CD4-positive, alpha-beta T cell treated with Interleukin-15 for 1 hour (primary cell): Measurements from ENCODE around the gene PSMD3.

Experiments used
- DNase-seq: peaks from one replicate; pipeline ENCODE4 v3.0.0-alpha.2; 2020

Gene PSMD3

DNA sequence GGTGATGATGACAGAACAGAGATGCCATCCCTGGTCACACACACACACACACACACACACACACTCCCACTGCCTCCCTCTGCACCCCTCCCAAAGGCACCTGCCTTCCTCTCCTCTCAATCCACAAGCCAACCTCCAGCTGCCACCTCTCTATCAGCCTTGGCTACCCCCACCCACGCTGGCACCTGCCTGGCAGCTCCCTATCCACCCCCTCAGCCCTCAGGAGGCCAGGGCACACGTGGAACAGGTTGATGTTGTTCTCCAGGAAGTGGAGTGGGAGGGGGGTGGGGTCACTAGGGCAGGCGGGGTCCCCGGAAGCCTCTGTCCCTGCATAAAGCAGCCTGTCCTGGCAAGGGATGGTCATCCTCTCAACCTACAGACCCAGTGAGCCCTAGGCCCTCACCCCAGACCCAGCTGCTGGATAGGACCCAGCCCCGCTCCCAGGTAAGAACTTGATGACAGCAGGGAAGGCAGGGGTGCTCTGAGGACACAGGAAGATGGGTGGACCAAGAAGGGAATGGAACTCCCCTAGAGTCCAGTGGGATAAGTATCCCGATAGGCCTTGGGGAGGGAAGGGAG is 17.9 kb upstream of the PSMD3 start, which contains the start of gene GSDMA:
Gene GSDMA, plus strand, starts transcription at position 363 of the 579 bp plus-strand sequence. CDS start 2,684 bp downstream, outside the sequence.
- no peak for DNase-seq

DNA sequence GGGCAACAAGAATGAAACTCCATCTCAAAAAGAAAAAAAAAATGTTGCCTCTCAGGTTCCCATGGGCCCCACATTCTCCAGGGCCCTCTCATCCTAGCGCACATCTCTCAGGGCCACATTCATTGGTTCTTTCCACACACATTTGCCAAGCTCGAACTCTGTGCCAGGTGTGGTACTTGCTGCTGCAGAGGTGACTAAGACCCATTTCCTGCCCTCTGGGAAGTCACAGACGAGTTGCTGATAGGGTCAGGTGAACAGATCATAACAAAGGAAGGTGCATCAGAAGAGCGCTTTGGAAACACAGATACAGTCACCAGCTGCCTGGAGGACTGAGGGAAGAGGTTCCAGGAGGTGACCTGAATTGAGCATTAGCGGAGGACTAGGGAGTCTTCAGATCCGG is 16.8 kb upstream of the PSMD3 start:
- DNase-seq: no peak

DNA sequence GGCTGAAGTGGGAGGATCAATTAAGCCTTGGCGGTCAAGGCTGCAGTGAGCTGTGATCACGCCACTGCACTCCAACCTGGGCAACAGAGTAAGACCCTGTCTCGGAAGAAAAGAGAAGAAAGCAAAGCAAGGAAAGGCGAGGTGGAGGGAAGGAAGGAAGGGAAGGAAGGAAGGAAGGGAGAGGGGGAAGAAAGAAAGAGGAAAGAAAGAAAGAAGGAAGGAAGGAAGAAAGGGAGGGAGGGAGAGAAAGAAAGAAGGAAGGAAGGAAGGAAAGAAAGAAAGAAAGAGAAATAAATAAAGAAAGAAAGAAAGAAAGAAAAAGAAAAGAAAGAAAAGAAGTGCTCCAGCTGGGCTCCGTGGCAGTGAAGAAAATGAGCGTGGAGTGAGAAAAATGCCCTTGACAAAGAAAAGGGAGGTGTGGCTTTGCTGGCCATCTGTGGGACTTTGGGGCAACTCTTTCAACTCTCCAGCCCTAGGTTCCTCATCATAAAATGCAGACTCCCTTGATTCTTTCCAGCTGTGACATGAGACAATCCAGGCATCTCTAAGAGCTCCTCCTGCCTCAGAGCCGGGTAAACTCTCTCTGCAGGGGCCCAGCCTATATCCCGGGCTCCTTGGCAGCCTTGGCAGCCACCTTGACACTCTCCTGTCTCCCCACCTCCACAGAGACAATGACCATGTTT is 15.4 kb upstream of the PSMD3 start:
- DNase-seq: no peak

DNA sequence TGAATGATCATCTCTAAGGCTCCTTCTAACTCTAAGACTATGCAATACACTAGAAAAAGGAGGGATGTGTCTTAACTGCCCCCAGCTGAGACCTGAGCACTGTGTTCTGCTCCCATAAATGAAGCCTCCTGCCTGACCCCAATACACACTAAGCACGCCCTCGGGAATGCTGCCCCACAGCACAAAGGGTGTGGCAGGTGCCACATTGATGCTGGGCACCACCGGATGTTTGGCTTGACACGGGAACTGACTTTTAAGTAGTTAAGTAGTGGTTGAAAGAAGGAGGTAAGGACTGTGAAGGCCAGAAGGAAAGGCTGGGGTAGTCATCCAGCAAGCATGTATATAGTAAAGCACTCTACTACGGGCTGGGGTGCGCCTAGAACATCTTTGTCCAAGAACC is 13.8 kb upstream of the PSMD3 start:
- DNase-seq: no peak

DNA sequence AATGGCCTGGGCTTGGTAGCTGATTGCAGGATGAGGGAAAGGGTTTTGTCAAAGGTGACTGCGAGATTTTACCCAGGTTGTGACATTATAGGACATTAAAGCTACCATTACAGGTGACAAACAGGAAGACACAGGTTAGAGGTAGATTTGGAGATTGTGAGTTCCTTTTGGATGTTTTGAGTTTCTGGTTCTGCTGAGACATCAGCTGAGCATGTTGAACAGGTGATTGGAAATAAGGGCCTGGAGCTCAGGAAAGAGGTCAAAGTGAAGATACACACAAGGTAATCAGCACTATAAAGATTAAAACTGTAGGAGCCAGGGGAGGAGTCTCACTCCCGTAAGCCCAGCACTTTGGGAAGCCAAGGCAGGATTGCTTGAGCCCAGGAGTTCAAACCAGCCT is 11.8 kb upstream of the PSMD3 start:
- DNase-seq: no peak

DNA sequence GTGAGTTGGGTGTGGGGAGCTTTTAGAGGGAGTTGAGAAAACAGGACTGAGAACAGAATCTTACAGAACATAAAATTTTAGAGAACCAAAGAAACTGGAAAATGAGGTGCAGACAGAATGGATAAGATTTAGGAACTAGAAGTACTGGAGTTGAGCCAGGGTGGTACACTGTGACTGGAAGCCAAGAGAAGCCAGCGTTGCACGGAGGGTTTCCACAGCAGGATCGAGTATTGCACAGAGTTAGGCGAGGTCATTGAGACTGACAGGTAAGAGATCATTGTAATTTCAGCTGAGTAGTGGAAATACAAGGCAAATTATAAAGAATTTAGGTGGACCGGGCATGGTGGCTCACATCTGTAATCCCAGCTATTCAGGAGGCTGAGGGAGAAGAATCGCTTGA is 11.2 kb upstream of the PSMD3 start:
- no peak for DNase-seq

DNA sequence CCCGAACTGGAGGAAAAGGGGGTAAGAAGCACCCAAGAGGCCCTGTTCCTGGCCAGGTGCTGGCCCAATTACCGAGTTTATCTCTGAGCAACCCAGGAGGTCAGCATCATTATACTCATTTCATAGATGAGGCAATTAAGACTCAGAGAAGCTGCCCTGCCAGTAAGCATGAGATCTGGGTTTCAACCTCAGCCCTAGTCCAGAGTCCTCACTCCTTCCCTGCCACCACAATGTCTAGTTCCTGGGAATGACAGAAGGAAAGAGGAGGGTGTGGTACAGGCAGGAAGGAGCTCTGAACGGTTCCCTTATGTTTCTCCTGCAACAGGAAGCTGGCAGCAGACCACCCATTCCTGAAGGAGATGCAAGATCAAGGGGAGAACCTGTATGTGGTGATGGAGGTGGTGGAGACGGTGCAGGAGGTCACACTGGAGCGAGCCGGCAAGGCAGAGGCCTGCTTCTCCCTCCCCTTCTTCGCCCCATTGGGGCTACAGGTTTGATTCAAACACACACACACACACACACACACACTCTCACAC is 10.4 kb upstream of the PSMD3 start:
- no peak for DNase-seq

DNA sequence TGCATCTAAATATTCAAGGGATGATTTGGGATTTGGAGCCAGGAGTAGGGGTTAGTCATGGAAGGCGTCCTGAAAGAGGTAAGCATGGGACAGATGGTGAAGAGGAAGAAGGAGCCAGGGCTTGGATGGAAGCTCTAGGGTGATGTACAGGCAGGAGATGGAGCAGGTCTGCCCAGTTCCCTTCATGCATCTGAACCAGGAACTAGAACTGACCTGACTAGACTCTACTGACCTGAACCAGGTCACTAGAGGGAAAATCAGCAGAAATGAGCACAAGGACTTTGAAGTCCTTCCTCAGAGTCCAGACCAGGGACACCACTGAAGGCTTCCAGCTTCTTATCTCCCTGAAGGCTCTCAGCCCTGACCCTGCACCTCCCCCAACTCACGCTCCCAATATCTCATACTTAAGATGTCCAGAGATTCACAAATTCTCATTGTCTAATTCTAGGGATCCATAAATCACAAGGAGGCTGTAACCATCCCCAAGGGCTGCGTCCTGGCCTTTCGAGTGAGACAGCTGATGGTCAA is 9.5 kb upstream of the PSMD3 start:
- DNase-seq: no peak

DNA sequence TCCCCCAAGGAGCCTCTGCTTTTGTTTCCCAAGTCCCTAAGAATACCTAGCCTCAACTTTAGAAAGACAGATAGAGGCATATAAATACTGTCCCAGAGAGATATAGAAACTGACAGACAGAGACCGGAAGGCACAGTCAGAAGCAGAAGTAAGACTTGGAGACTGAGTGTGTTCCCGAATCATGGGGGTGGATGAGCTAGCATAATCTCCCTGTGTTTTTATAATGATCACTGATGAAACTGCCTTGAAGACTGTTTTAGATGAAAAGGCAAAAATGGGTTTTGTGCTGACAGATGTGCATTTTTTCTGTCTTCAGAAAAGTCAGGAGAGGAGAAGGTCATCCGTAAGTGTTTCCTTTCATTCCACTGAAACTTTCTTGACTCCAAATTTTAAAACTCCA is 8.3 kb upstream of the PSMD3 start:
- no peak for DNase-seq

DNA sequence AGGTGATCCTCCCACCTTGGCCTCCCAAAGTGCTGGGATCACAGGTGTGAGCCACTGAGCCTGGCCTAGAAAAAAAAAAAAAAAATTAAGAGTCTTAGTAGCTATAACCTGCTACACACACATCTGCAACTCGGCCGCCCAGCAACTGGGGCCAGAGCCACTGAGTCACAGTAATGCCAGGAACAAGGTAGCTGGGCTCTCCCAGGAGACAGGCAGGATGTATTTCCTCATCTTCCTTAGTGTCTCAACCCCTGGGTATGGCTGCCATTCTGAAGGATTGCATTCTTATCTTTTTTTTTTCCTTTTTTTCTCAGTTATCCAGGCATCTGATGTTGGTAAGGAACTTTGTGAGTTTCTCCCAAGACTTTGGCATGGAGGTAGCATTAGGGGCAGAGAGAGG is 7.1 kb upstream of the PSMD3 start:
- DNase-seq: no peak

DNA sequence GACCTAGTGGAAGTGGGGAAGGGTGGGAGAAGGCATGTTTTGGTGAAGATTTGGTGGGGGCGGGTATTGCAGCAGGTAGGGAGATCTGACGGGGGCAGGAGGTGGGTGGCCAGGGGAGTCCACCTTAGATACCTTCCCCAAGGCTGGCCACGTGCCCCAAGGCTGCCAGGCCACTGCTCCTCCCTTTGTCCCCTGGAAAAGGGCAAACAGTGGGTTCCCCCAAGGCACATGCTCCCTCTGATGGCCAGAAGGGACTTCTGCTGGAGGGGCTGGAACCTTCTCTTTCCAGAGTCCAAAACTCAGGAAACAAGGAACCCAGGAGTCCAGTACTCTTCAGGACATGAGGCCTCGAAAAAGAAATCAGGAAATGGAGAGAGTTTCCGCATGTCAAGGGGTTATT is 6.2 kb upstream of the PSMD3 start:
- no peak for DNase-seq

DNA sequence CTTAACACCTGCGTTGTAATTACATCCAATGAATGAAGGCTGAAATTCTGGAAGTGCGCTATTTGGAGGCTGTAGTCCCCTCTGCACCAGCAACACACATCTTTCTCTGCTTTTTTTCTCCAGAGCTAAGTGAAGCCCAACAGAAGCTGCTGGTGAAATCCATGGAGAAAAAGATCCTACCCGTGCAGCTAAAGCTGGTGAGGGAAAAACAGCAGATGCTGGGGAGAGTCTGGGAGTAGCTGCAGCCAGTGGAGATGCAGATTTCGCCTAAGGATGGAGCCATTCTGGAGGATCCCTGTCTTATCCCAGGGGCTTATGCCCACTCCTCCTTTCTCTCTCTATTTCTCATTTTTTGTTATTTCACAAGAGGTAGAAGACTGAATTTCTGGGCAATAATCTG is 4.8 kb upstream of the PSMD3 start:
- DNase-seq: no peak

DNA sequence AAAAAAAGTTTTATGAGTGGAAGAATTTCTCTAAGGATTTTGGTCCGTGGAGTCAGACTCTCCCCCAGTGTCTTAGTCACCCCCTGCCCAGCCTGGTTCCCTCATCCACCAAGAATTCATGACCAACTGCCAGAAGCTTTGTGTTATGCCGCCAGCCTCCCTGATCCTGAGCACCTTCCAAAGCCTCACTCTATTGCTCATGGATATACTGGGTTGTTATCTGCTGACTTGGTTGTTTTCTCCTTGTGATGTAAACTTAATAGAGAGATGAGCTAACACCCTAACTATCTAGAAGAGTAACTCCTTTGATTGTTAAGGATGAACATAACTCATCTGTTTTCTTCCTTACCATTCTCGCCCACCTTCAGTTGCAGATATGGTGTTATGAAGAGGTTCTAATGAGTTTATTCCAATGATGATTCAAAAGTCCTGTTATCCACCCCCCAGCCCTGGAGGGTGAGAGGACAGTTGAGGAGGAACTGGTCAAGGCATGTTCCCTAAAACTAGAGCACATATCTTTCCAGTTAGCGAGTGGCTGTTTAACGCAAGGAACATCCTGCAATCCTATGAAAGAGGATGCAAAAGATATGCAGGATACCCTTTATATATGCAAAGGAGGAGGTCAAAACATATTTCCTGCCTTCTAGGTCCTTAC is 1.5 kb upstream of the PSMD3 start:
- DNase-seq: no peak

DNA sequence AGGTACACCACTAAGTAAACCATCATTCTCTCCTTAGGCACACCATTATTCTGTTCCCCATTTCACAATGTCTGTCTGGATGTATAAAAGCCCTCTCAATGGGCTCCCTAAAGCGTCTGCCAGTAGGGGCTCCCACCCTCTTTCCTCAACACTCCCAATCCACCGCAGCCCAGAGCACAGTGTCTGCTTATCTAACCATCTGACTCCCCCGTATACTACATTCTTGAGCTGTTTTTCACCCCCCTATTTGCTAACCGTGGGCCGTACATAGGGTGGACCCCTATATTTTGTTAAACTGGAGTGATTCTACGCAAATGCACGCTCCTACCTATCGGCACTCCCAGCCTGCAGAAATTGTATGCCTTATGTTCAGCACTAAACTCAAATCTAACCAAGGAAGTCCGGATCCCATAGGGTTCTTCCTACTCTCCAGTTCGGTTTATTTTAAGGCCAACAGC is 685 bp upstream of the PSMD3 start:
- peak; percentile 19 for DNase-seq

DNA sequence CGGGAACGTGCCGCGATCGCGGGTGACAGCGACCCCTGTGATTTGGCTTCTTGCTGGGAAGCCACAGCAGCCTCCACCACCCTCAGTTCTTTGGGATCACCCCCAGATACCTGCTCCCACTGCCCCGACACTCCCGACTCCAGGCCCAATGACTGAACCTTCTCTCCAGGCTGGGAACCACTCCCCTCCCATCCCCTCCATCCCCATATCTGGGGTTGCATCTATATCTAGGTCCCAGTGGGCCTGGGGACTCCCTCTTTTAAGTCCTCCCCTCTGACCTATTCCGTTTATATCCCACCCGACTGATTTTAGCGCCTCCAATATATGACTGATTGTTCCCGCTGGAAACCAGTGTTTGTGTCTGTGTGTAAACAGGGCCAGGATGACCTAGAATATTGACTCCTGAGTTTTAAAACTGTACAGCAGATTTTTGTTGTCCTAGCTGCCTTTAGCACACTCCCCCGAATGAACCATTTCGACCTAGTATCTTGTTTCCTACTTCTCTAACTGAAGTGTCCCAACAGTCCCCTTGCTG is 667 bp downstream of the PSMD3 start:
- no peak for DNase-seq

DNA sequence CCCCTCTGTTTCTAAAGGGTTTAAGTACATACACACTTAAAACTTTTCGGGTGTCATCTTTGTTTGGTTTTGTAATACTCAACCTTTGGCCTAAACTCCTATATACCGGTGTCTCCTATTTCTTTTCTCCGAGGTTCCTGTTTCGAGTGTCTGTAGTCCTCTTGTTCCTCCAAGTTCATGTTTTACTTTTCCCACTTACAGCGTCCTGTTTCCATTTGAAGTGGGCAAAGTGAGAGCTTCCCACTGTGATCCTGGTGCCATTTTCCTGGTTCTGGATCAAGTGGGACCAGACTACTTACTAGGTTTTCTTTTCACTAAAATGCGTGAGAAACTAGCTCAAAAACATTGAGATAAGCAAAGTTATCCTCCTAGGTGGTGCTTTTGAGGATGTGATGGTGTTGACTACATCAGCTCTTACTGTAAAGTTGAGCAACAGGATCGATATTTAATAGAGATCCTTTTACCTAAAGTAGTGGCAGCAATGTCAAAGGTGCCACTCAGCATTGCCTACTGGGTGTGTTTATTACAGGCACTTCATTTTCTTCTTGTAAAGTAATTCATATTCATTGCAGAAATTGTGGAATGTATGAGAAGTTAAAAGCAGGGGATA is 1.3 kb downstream of the PSMD3 start:
- no peak for DNase-seq

DNA sequence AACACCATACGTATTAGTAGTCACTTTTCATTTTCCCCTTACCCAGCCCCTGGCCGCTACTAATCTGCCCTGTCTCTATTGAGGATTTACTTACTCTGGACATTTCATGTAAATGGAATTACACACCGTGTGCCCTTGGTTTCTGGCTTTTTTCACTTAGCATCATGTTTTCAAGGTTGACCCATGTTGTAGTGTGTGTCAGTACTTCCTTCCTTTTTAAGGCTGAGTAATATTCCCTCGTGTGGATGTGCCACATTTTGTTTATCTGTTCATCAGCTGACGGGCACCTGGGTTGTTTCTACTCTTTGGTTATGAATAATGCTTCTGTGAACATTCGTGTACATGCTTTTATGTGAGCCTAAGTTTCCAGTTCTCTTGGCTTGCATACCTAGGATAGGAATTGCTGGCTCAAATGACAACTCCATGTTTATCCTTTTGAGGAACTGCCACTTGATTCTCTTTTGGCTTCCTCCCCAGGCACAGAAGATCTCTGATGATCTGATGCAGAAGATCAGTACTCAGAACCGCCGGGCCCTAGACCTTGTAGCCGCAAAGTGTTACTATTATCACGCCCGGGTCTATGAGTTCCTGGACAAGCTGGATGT is 7.7 kb downstream of the PSMD3 start:
- no peak for DNase-seq

DNA sequence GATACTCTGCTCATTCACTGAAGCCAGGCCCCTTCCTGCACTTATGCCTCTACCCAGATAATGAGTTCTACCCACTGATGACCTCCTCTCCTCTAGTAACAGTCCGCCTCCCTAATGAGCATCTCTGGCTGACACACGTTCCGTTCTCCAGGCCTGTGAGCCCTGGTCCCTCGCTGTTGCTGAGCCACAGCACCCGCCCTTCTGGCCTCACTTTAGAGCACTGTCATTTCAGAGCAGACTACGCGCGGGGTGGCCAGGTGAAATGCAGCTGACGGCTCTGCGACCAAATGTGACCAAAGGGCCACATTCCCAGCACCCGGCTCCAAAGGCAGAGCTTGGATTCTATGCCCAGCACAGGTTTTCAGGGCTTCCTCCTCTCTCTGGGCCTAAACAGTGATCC is 13.8 kb downstream of the PSMD3 start:
- DNase-seq: no peak

DNA sequence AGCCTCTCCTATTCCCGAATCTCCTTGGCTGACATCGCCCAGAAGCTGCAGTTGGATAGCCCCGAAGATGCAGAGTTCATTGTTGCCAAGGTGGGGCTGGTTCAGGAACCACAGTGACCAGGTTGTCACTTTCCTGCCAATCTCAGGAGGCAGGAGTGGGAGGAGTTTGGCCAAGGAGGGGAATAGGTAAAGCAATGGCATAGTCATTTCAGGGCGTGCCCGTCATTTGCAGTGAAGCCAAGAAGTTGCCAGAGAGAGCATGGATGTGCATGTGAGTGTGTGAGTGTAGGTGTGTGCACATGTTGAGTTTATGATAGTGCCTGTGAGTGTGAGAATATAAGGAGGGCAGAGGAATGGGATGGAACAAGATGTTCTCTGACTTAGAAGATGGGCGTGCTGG is 14.8 kb downstream of the PSMD3 start:
- no peak for DNase-seq

DNA sequence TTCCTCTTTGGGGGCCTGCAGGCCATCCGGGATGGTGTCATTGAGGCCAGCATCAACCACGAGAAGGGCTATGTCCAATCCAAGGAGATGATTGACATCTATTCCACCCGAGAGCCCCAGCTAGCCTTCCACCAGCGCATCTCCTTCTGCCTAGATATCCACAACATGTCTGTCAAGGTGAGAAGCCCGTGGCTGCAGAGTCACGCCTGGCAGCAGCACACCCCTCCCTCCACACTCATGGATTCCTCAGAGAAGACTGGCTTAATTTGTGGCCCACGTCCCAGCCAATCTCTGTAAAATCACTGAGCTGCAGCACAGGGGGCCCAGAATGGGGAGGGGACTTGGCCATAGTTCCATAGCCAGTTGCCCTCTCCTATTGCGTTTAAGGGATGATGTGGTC is 15.6 kb downstream of the PSMD3 start:
- no peak for DNase-seq

DNA sequence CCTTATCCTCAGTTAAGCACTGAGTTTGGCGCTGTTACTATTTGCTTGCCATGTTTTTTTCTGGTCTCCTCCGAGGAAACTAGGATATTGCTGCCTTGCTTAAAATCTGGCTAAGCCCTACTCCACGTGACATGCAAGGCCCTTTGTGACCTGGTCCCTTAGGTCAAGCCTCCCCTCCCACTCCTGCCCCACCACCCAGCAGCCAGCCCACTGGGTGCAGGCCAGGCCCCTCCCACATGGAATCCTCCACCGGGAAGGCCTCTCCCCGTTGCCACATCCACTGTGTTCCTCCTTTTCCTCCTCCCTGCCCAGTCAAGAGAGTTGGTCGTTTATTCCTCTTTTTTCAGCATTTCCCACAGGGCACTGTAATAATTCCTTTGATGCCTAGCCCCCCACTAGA is 16.2 kb downstream of the PSMD3 start:
- DNase-seq: no peak

DNA sequence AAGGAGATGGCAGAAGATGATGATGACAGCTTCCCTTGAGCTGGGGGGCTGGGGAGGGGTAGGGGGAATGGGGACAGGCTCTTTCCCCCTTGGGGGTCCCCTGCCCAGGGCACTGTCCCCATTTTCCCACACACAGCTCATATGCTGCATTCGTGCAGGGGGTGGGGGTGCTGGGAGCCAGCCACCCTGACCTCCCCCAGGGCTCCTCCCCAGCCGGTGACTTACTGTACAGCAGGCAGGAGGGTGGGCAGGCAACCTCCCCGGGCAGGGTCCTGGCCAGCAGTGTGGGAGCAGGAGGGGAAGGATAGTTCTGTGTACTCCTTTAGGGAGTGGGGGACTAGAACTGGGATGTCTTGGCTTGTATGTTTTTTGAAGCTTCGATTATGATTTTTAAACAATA is 16.9 kb downstream of the PSMD3 start:
- no peak for DNase-seq

DNA sequence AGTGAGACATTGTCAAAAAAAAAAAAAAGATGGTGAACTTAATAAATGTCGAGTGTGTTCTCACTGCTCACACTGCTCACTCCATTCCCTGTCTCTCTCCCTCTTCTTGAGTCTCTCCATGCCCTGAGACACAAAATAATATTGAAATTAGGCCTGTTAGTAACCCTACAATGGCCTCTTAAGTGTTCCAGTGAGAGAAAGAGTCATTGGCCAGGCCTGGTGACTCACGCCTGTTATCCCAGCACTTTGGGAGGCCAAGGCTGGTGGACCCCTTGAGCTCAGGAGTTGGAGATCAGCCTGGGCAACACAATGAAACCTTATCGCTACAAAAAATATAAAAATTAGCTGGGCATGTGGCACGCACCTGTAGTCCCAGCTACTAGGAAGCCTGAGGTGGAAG is 18.5 kb downstream of the PSMD3 start:
- DNase-seq: no peak
